GM12891 (cell line): ENCODE data around the gene FGGY.
"Not testable (repeated sequence)": the region's sequence is repeated elsewhere in the genome, so short reads cannot be mapped to it uniquely, and the experiment has no call there.

Source experiments
- DNase-seq: peaks from one replicate; pipeline ENCODE4 v3.0.0; 2011; ENCODE audit warnings: low spot score; ENCODE audit not compliant: insufficient read length
- FAIRE-seq: peaks from 2 replicates; lab custom pipeline; 2011; peaks lifted over from hg19 to GRCh38; lab: Jason Lieb, UNC
- PAX5 ChIP-seq: IDR thresholded peaks from 2 replicates; pipeline ENCODE4 v1.6.1; 2011; ENCODE audit warnings: low read length, moderate library complexity, mild to moderate bottlenecking; ENCODE audit not compliant: insufficient read depth, severe bottlenecking
- POLR2A ChIP-seq: IDR thresholded peaks from 2 replicates; pipeline ENCODE4 v1.6.1; 2011; ENCODE audit warnings: low read depth, low read length, control low read depth
- POLR2AphosphoS5 ChIP-seq: IDR thresholded peaks from 2 replicates; pipeline ENCODE4 v1.6.1; 2011; ENCODE audit warnings: low read depth, low read length, control low read depth
- POU2F2 ChIP-seq: IDR thresholded peaks from 2 replicates; pipeline ENCODE4 v1.6.1; 2011; ENCODE audit warnings: low read depth, mild to moderate bottlenecking, control low read depth, low read length, moderate library complexity
- SPI1 ChIP-seq: IDR thresholded peaks from 2 replicates; pipeline ENCODE4 v1.6.1; 2011; ENCODE audit warnings: low read depth, low read length, control low read depth
- TAF1 ChIP-seq: IDR thresholded peaks from 2 replicates; pipeline ENCODE4 v1.6.1; 2011; ENCODE audit warnings: low read depth, low read length, control low read depth

FGGY gene

DNA sequence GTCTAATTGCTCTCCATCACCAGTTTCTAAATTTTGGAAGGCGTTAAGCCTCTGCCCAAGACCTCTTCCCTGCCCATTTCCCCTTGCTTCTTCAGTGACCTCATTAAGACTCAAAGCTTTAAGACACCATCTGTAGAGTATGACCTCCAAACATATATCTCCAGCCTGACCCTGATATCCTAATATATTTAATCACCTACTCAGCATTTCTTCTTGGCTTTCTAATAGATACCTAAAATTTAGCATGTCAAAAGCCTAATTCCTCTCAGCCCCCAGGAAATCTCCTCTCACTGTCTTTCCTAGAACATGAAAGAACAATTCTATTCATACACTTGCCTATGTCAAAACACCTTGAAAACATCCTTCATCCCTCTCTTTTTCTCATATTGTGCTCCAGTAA, 282.3 kb downstream of the FGGY start:
- FAIRE-seq (no peak), DNase-seq (no peak)
- no peak for TF ChIP-seq TAF1
- no peak for TF ChIP-seq POU2F2
- TF ChIP-seq POLR2A: no peak
- TF ChIP-seq SPI1: no peak
- TF ChIP-seq POLR2AphosphoS5: no peak
- TF ChIP-seq PAX5: no peak

- no peak for FAIRE-seq
These were observed 283.4 kb downstream of the FGGY start for GRCh38 chr1:59580257-59580656.

GRCh38 chr1:59592410-59592809, 295.5 kb downstream of the FGGY start:
- not testable (repeated sequence) for FAIRE-seq, DNase-seq

More at GRCh38 chr1:59580257-59580656, 283.4 kb downstream of the FGGY start:
- no peak for DNase-seq
- no peak for TF ChIP-seq POLR2A
- TF ChIP-seq SPI1: no peak
- no peak for TF ChIP-seq PAX5
- TF ChIP-seq POLR2AphosphoS5: no peak
- no peak for TF ChIP-seq POU2F2

GRCh38 chr1:59592924-59593323, 296.0 kb downstream of the FGGY start:
- no peak for DNase-seq
- no peak for FAIRE-seq
- TF ChIP-seq SPI1: no peak
- TF ChIP-seq POLR2A: no peak
- no peak for TF ChIP-seq TAF1
- TF ChIP-seq POLR2AphosphoS5: no peak
- no peak for TF ChIP-seq PAX5
- TF ChIP-seq POU2F2: no peak

DNA sequence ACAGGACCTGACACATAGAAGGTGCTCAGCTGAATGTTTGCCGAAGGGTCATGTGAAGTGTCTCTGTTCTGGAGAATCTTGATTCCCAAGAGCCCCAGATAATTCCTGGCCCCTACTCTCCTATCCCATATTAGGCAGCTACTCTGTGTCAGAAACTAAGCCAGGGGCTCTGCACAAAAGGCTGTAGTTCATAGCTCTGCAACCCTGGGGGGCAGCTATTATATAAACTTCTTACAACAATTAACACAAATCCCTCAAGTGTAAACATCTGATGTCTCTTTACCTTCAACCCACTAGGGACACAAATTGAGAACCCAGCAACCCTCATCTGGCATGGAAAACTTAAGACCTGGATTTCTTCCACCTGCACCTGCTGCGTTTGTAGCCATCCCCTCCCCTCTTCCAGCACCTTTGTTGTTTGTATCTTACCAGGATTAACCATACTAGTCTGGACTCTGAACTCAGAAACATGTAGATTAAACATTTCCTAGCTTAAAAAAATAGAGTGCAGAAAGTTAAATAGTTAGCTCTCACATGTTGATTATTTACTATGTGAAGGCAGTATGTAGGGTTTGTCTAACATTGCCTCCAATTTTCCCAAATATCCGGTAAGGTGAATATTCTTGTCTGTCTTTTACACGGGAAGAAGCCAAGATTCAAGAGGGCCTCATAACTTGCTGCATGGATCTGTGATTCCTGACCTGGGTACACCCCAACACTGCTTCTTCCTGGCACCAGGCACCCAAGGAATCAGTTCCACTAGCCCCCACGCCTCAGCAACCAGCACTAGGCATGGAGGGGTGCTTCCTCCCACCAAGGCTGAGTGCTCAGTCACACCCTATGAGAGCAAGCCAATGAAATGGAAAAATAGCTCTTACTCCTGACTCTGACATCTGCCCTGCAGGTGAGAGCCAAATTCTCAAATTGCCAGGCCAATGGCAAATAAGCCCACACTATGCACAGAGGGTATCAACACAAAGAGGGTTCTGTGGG, 297.2 kb downstream of the FGGY start:
- no peak for TF ChIP-seq POU2F2
- TF ChIP-seq PAX5: no peak
- no peak for TF ChIP-seq POLR2A
- TF ChIP-seq SPI1: no peak
- DNase-seq: no peak
- no peak for FAIRE-seq

DNA sequence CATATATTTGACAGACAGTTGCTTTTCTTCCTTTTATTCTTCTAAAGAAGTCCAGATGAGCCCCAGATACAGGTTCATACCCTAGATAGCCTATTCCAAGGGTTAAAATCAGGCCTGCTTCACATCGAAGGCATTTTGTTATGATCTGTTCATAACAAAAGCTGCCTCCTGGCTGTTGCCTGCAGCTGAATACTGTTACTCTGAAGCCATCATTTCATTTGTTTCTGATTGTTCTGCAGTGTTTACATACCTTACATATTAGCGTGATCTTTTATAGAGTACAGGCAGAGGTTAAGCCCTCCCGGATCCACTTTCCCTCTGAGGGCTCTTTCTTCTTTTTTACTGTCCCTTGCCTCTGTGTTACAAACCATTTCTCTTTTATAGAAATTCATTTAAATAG, 298.9 kb downstream of the FGGY start:
- FAIRE-seq: no peak
- no peak for DNase-seq

DNA sequence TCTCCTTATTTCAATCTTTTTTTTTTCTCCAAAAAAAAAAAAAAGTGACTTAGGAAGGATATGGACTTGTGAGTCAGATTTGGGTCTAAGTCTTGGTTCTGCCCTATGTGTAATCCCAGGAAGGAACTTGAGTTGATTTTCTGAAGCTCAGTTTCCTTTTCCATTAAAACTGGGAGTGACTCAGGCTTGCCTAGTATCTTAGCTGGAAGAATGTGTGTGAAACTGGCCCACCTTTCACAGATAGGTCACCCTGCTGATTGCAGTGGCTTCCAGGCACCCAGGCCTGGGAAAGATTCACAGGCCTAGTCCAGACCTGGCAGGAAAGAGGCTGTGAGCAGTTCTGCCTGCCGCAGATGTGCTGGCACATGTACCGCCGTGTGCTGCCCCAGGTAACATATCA, 299.5 kb downstream of the FGGY start:
- TF ChIP-seq POLR2AphosphoS5 (no peak), POU2F2 (no peak), PAX5 (no peak), POLR2A (no peak), SPI1 (no peak), TAF1 (no peak)
- FAIRE-seq (no peak), DNase-seq (no peak)

More for the DNA sequence above, 298.9 kb downstream of the FGGY start:
- TF ChIP-seq PAX5 (no peak), POLR2AphosphoS5 (no peak), SPI1 (no peak), TAF1 (no peak), POU2F2 (no peak), POLR2A (no peak)

GRCh38 chr1:59596956-59597355, 300.1 kb downstream of the FGGY start:
- DNase-seq (no peak), FAIRE-seq (no peak)
- TF ChIP-seq POLR2A (no peak), POLR2AphosphoS5 (no peak), TAF1 (no peak), SPI1 (no peak), PAX5 (no peak), POU2F2 (no peak)

DNA sequence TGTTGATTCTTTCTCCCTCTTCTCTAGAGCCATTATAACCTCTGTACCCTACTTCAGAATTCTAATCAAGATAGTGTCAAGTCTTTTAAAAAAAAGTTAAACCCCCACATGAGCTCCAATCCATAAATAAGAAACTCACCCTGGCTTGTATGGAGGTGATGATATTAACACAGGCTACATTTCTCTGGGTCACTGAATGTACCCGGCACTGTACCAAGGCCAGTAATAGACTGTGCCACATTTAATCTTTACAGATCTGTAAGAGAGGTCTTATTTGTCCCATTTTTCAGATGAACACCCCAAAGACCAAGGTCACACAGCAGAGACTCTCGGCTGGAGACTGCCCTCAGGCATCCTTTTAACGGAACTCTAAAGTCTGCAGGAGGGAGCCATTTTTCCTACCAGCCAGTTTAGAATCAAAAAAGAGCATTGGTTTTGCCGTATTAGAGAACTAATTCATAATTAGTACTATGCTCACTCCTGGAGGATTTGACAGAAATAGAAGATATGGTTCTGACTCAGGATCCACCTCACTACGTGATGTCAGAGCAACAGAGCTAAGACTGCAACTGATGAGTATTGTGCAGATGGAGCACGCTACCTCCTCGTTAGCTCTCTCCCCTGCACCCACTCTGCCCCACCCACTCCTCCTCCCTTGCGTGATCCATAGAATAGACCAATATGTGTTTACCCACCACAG, 300.7 kb downstream of the FGGY start:
- DNase-seq (no peak), FAIRE-seq (no peak)
- TF ChIP-seq TAF1 (no peak), POLR2AphosphoS5 (no peak), SPI1 (no peak), POU2F2 (no peak), POLR2A (no peak), PAX5 (no peak)

DNA sequence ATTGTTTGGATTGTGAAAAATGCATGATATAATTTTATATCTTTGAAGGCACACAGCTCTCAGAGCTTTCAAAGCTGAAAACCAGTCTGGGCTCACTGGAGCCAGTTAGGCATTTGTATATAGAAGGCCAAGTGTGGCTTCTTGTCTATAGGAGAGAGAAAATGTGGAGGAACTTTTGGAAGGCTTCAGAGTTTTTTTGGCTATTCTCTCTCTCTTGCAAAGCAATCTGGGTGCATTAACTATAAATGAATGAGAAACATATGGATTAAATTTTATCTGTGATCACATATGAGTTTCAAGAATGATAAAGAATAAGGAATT, 301.2 kb downstream of the FGGY start:
- FAIRE-seq: no peak
- no peak for TF ChIP-seq PAX5
- no peak for TF ChIP-seq POU2F2
- no peak for TF ChIP-seq SPI1
- no peak for TF ChIP-seq TAF1
- no peak for TF ChIP-seq POLR2A
- TF ChIP-seq POLR2AphosphoS5: no peak
- no peak for DNase-seq
